Kidney epithelial cell (primary cell): ENCODE results near the gene TM2D3. TPM values are rescaled to one million over a fixed set of nuclear protein-coding genes. Genes with fewer than 3 reads are reported as not detected.

Source experiments
- DNase-seq: peaks from one replicate; pipeline ENCODE4 v3.0.0-alpha.2; 2010; ENCODE audit warnings: low read depth
- H3K27me3 ChIP-seq: 2 replicates; pipeline ENCODE4 v1.6.0; 2011; ENCODE audit warnings: low read length; ENCODE audit not compliant: control insufficient read depth, insufficient read depth
- H3K36me3 ChIP-seq: 2 replicates; pipeline ENCODE4 v1.5.1; 2011; ENCODE audit warnings: low read length; ENCODE audit not compliant: control insufficient read depth, insufficient read depth
- H3K4me3 ChIP-seq: 2 replicates; pipeline ENCODE4 v1.5.1; 2011; ENCODE audit warnings: low read depth, mild to moderate bottlenecking, control low read depth, low read length
- CTCF ChIP-seq: IDR thresholded peaks from 2 replicates; pipeline ENCODE4 v1.5.1; 2011; ENCODE audit warnings: mild to moderate bottlenecking, moderate library complexity, low read length, control low read depth, inconsistent platforms; ENCODE audit not compliant: insufficient read depth, poor library complexity, severe bottlenecking
- total RNA-seq: library from RNA; depleted of rRNA; stranded (reverse); fragments of >200 nt; gene quantifications from 2 replicates; pipeline ENCODE4 v1.2.3, GENCODE V29; 2015

The TM2D3 gene
- total RNA-seq, 1 donor from 2014 or later = 30.0 TPM

GRCh38 chr15:101676921-101677329 lies 24.7 kb upstream of the TM2D3 start:
- DNase-seq = no peak
- no peak overlapping the region for H3K4me3 ChIP-seq
- no peaks in the 10 kb centered on the region for H3K27me3 ChIP-seq
- no peak for TF ChIP-seq CTCF
- no peaks in the 10 kb centered on the region for H3K36me3 ChIP-seq

GRCh38 chr15:101675796-101676582 lies 23.8 kb upstream of the TM2D3 start:
- no peak for TF ChIP-seq CTCF
- DNase-seq = peak; percentile 75
- H3K27me3 ChIP-seq = no peaks in the 10 kb centered on the region
- no peak overlapping the region for H3K4me3 ChIP-seq
- H3K36me3 ChIP-seq = no peaks in the 10 kb centered on the region

GRCh38 chr15:101675015-101675414 lies 22.8 kb upstream of the TM2D3 start:
- no peak for TF ChIP-seq CTCF
- Histone ChIP-seq H3K27me3 (no peaks in the 10 kb centered on the region), H3K4me3 (no peak overlapping the region), H3K36me3 (no peaks in the 10 kb centered on the region)
- no peak for DNase-seq

GRCh38 chr15:101672298-101672697 lies 20.1 kb upstream of the TM2D3 start:
- H3K36me3 ChIP-seq = no peaks in the 10 kb centered on the region
- DNase-seq = no peak
- H3K27me3 ChIP-seq = no peaks in the 10 kb centered on the region
- H3K4me3 ChIP-seq = no peak overlapping the region
- no peak for TF ChIP-seq CTCF

- H3K36me3 ChIP-seq = no peaks in the 10 kb centered on the region
- no peaks in the 10 kb centered on the region for H3K27me3 ChIP-seq
- no peak overlapping the region for H3K4me3 ChIP-seq
- no peak for DNase-seq
- no peak for TF ChIP-seq CTCF
Measured at GRCh38 chr15:101669744-101670143, 17.6 kb upstream of the TM2D3 start.

GRCh38 chr15:101667881-101668280 lies 15.7 kb upstream of the TM2D3 start:
- no peak overlapping the region for H3K4me3 ChIP-seq
- TF ChIP-seq CTCF = no peak
- no peaks in the 10 kb centered on the region for H3K27me3 ChIP-seq
- H3K36me3 ChIP-seq = no peaks in the 10 kb centered on the region
- no peak for DNase-seq
